ENCODE data around the gene EIF4E2.

EIF4E2 gene

DNA sequence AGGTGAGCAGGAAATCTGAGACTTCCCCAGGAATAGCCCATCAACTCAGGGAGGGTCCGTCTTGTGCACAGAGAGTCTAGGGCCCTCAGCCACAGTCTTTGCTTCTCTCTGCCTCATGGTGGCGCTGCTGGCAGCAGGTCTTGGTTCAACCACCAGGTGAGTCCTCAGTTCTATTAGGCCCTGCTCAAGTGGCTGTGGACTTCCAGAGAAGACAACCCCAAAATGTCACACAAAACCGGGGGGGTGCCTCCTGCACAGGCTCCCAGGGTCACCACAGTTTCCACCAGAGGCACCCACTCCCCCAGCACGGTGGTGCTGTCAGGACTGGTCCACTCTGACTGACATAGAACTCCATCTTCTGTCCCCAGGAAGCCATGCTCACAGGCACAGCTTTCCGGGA is 13.4 kb upstream of the EIF4E2 start:
- no peak for DNase-seq (ENCODE audit: low read depth in 2 of 3, low spot score in 2 of 3)

DNA sequence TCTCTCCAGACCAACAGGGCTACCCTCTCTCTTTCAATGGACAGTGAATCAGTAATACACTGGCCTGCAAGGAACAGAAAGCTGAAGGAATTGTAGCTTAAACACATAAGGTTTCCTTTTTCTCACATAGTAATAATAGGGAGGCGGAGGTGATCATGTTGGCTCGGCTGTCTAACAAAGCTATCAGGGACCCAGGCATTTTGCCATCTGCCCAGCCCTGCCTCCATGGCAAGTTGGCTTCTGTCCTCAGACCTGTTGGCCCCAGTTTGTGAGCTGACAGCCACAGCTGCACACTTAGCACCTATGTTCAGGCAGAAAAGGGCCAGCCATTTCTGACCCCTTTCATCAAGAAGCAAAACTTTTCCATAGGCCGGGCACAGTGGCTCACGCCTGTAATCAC is 13.0 kb upstream of the EIF4E2 start:
- DNase-seq (ENCODE audit: low read depth in 2 of 3, low spot score in 2 of 3): no peak

DNA sequence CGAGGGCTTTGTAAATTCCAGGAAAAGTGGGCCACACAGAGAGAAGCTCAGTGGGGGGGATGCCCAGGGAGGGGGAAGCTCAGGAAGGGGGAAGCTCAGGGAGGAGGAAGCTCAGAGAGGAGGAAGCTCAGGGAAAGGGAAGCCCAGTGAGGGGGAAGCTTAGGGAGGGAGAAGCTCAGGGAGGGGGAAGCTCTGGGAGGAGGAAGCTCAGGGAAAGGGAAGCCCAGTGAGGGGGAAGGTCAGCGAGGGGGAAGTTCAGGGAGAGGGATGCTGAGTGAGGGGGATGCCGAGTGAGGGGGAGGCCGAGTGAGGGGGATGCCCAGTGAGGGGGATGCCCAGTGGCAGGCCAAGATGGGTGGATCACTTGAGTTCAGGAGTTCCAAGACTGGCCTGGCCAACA is 11.8 kb upstream of the EIF4E2 start:
- no peak for DNase-seq (ENCODE audit: low read depth in 2 of 3, low spot score in 2 of 3)

DNA sequence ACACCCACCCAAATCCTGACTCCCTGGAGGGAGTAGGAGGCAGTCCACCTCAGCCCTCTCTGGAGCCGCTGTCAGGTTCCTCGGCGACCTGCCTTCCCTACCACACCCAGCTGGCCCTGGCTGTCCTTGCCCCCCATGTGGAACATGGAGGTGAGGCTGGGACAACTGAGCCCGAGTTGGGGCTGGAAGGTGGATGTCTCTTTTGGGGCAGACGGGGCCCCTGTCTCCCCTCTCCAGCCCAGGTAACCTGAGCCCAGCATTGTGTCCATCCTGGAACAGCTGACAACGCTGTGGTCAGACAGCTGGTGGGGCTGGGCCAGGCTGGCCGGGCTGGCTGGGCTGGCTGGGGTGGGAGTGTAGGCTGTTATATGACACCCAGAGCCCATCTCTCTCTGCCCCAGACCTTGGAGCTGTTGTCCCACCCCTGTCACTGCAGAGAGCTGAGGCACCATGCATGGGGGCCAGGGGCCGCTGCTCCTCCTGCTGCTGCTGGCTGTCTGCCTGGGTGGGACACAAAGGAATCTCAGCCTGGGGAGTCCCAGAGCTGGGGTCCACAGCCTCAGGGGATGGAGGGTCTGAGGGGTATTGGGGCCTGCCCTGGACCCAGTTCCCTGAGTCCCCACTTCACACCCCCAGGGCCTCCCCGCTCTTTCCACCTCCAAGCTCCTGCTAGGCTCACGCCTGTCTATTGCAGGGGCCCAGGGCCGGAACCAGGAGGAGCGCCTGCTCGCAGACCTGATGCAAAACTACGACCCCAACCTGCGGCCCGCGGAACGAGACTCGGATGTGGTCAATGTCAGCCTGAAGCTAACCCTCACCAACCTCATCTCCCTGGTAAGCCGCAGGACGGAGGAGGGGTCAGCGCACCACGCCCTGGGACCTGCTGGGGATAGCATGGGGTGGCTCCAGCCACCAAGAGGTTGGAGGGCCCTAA is 10.9 kb upstream of the EIF4E2 start, which contains the start of gene CHRNG:
Gene CHRNG (plus strand): TSS at position 395 of the 934 bp plus-strand sequence. CDS start 56 bp downstream, at position 451.
- no peak for DNase-seq (ENCODE audit: low read depth in 2 of 3, low spot score in 2 of 3)

DNA sequence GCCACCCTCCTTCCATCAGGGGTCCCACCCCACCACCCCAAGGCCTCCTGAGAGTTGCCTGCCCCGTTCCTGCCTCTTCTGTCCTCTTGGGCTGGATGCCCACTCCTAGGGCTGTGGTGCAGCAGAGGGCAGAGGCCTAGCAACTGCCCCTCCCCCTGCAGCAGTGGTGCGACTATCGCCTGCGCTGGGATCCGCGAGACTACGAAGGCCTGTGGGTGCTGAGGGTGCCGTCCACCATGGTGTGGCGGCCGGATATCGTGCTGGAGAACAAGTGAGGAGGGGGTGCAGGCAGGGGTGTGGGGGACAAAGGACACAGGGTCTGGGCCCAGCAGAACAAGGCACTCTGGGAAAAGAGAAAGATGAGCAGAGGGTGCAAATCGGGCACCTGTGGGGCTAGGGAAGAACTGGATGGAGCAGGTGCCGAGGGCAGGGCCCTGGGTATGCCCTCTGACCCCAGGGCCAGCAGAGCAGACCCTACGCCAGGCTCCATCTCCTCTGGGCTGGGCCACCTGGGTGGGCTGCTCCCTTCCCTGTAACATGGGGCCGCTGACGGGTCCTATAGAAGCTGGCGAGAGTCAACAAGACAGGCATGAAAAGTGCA is 9.9 kb upstream of the EIF4E2 start:
- no peak for DNase-seq (ENCODE audit: low read depth in 2 of 3, low spot score in 2 of 3)

DNA sequence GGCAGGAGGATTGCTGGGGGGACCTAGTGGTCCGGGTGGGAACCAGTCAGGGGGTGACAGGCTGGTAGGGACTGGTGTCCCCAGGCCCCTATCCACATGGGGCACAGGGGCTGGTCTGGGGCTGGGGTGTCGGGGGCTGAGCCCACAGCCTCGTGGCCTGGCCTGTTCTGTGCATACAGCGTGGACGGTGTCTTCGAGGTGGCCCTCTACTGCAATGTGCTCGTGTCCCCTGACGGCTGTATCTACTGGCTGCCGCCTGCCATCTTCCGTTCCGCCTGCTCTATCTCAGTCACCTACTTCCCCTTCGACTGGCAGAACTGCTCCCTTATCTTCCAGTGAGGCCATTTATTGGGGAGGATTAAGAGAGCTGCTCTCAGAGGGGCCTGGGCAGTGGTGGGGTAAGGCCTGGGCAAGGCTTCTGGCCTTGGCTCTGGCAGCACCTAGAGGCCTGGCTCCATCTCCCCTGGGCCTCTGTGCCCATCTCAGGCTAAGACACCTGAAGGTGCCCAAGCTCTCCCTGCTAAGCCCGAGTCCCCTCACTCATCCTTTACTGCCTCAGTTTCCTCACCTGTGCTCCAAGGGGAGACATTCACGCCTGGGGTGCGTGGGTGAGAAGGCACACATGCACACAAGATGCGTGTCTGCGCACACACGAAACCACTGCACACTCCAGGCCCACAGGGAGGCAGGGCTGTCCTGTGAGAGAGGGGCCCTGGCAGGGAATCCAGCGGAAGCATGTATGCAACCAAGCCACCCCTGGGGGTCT is 9.1 kb upstream of the EIF4E2 start:
- no peak for DNase-seq (ENCODE audit: low read depth in 2 of 3, low spot score in 2 of 3)

DNA sequence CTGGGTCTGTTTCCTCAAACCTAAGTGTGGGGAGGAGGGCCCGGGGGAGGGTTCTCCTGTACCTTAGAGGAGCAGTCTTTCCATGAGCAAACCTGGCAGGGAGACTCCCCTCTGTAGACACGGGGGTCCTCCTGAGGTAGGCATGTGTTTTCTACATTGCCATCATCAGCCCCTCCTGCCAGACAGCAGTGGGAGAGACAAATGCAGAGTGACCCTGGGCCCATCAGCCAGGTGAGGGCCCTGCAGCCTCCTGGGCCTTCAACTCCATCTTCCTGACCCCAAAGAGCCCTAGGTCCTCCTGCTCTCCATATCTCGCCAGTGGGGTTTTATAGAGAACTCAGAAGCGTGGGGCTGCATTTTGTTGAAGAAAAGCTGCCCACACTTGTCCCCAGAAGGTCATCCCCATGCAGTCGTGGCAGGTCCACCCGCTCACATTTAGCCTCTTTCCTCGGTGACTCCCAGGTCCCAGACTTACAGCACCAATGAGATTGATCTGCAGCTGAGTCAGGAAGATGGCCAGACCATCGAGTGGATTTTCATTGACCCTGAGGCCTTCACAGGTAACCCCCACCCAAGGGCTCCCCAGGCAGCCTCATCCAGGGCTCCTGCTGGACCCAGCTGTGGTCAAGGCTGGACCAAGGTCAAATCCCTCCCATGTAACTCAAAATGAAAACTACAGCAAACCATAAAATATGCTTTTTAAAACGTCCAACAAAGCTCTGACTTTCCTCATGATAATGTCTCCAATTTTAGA is 8.4 kb upstream of the EIF4E2 start:
- no peak for DNase-seq (ENCODE audit: low read depth in 2 of 3, low spot score in 2 of 3)

DNA sequence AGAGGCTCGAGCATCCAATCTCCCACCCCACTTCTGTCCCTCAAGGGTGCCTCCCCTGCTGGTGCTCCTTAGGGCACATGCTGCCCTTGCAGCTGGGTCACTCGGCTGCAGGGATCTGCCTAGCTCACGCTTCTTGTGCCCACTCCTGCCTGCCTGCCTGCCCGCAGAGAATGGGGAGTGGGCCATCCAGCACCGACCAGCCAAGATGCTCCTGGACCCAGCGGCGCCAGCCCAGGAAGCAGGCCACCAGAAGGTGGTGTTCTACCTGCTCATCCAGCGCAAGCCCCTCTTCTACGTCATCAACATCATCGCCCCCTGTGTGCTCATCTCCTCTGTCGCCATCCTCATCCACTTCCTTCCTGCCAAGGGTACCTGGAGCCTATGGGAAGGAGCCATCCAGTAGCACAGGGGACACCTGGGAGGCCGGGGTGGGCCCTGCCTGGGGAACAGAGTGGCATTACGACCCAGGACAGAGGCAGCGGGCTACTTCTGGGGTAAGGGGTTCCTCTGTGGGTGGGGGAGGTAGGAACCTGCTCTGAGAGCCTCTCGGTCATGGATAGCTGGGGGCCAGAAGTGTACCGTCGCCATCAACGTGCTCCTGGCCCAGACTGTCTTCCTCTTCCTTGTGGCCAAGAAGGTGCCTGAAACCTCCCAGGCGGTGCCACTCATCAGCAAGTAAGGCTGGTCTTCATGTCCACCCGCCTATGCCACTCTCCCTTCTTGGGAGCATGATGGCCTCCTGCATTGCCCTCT is 7.6 kb upstream of the EIF4E2 start:
- no peak for DNase-seq (ENCODE audit: low read depth in 2 of 3, low spot score in 2 of 3)

DNA sequence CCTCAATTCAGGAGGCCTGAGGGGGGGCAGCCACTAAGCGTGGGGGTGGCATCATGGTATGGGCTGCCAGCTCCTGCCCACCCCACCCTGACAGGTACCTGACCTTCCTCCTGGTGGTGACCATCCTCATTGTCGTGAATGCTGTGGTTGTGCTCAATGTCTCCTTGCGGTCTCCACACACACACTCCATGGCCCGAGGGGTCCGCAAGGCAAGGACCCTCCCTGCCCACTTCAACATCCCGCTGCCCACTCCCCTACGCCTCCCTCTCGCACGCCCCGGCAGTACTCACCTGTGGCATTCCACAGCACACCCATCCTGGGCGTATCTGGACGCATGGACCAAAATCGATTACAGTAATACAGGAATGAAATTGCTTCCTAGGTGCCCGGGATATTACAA is 7.0 kb upstream of the EIF4E2 start:
- DNase-seq (ENCODE audit: low read depth in 2 of 3, low spot score in 2 of 3): no peak

DNA sequence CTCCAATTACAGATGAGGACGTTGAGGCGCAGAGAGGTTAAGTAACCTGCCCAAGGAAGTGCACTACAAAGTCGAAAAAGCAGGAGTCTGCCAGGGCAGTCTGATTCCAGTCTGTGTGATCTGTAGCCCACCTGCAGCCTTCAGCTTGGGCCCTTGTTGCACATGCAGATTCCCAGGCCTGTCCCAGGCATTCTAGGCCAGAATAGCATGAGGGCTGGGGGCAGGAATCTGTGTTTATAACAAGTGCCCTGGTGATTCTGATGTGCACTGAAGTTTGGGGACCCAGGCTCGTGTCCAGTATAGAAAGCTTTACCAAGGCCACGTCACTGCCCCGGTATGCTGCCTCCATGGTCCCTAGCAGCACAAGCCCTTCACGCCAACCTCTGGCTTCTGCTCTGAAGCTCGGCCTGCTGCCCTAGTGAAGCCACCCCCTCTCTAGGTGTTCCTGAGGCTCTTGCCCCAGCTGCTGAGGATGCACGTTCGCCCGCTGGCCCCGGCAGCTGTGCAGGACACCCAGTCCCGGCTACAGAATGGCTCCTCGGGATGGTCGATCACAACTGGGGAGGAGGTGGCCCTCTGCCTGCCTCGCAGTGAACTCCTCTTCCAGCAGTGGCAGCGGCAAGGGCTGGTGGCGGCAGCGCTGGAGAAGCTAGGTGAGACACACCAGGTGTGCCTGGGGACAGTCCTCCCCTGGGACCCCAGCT is 6.4 kb upstream of the EIF4E2 start:
- no peak for DNase-seq (ENCODE audit: low read depth in 2 of 3, low spot score in 2 of 3)

DNA sequence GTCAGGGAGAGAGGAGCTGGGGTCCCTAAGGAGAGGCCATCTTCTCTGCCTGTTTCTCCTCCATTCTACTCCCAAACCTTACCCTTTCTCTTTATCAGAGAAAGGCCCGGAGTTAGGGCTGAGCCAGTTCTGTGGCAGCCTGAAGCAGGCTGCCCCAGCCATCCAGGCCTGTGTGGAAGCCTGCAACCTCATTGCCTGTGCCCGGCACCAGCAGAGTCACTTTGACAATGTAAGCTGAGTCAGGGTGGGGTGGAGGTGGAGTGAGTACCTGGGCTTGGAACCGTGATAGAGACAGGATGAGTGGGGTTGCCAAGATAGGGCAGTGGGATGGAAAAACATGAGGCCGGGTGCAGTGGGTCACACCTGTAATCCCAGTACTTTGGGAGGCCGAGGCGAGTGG is 5.8 kb upstream of the EIF4E2 start:
- no peak for DNase-seq (ENCODE audit: low read depth in 2 of 3, low spot score in 2 of 3)

DNA sequence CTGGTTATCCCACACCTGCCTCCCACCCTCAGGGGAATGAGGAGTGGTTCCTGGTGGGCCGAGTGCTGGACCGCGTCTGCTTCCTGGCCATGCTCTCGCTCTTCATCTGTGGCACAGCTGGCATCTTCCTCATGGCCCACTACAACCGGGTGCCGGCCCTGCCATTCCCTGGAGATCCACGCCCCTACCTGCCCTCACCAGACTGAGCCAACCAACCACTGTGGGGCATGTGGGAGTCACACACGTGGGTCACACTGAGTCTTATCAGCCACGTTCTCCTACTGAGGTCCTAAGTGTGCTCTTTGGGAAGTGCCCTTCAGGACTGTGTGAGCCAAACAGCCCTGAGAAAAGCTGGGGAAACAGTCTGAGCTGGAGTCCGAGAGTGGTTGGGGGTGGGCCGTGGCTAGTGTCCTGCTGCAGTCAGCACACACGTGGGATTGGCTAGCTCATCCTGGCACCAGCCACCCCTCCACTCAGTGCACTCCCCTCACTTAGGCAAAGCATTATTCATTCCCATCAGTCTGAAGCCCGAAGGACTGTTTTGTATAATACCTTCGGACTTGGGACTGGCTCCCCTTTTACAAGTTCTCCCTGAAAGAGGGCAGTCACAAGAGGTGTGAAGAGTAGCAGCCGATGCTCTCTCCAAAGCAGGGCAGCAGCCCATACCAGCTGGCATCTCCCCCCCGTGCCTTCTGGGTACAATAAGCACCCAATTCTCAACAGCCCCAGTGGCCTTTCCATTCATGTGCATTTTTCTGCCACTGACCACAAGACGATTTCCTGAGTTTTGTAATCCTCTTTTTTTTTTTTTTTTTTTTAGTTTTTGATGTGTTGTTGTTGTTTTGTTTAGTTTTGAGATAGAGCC is 4.7 kb upstream of the EIF4E2 start:
- no peak for DNase-seq (ENCODE audit: low read depth in 2 of 3, low spot score in 2 of 3)

DNA sequence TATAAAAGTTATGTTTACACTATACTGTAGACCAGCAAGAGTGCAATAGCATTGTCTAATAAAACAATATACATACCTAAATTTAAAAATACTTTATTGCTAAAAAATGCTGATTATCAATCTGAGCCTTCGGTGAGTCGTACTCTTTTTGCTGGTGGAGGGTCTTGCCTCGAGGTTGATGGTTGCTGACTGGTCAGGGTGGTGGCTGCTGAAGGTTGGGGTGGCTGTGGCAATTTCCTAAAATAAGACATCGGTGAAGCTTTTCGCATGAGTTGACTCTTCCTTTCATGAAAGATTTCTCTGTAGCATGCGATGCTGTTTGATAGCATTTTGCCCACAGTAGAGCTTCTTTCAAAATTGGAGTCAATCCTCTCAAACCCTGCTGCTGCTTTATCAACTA is 2.5 kb upstream of the EIF4E2 start:
- no peak for DNase-seq (ENCODE audit: low read depth in 2 of 3, low spot score in 2 of 3)

DNA sequence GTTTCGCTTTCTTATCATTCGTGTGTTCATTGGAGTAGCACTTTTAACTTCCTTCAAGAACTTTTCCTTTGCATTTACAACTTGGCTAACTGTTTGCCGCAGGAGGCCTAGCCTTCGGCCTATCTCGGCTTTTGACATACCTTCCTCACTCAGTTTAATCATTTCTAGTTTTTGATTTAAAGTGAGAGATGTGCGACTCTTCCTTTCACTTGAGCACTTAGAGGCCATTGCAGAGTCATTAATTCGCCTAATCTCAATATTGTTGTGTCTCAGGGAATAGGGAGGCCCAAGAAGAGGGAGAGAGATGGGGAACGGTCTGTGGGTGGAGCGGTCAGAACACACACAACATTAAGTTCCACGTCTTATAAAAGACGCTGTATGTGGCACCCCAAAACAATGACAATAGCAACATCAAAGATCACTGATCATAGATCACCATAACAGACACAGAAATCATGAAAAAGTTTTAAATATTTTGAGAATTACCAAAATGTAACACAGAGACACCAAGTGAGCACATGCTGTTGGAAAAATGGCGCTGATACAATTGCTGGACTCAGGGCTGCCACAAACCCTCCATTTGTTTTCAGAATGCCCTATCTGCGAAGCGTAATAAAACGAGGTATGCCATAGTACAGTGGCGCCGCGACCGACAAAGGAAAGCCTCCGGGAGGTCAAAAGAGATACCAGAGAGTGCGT is 685 bp upstream of the EIF4E2 start:
- no peak for DNase-seq (ENCODE audit: low read depth in 2 of 3, low spot score in 2 of 3)

DNA sequence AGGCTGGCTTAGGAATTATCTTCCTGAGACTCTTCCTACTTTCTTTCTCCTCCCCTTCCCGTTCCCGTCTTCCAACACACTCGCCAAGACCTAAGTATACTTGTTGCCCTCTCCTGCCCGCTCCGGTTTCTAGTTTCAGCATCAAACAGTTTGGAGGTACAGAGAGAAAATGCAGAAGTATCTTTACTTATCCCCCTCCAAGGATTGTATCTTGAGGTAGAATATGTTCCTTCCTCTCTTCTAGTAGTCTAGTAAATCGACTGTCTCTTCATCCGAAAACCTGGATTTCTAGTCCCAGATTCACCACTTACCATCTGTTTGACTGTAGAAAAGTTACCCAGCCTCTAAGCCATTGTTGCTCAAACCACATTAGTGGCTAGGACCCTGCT is 755 bp downstream of the EIF4E2 start:
- no peak for DNase-seq (ENCODE audit: low read depth in 2 of 3, low spot score in 2 of 3)

DNA sequence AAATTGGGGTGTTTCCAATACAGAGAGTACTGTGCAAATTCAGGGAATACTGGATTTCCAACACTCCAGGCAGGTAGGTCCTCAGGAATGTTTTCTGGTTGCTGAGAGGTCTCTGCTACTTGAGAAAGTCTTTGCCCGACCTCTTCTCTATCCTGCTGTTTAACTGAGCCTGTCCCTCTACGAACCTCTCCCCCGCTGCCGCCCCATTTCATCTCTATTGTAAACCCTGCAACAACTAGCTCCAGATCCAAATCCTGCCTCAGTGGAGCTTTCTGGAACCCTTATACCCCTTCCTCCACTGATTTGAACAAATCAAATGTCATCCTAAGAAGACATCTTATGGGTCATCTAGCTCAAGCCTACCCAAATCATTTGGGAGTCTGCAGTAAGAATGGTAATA is 1.3 kb downstream of the EIF4E2 start:
- no peak for DNase-seq (ENCODE audit: low read depth in 2 of 3, low spot score in 2 of 3)

DNA sequence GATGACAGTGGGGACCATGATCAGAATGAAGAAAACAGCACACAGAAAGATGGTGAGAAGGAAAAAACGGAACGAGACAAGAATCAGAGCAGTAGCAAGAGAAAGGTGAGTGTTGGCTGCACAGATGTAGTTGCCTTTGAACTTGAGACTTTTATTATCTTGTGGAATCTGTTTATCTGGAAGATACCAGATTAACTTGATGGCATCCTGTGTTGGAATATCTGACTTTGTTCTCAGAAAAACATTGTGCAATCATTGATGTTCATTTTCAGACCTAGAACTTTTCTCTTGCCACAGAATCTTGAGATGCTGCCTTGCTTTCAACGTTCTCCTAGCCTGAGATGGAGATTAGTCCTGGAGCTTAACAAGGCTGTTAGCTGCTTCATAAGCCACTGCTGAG is 5.9 kb downstream of the EIF4E2 start:
- DNase-seq (ENCODE audit: low read depth in 2 of 3, low spot score in 2 of 3): no peak

DNA sequence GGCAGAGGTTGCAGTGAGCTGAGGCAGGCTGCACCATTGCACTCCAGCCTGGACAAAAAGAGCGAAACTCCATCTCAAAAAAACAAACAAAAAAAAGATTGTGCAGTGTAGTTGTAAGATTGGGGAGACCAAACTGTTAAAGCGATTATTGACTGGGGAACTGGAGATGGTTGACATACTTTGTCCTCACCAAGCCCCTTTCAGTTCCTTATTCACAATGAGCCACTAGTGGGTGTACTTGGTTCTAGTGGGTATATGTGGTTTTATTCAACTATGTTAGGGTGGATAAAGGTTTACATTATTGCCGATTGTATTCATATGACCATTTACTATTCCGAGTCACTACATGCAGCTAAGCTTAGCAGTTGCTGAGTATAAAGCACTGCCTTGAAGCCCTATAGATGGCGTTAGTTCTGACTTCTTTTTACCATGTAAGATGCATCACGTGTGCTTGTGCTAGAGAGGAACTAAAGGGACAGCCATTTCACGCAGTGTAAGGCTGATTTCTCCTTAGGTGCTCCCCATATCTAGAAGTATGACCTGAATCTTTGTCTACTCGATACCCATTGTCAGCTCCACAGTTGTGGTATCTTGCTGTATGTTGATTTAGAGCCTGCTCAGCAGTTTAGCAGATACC is 12.1 kb downstream of the EIF4E2 start:
- DNase-seq (ENCODE audit: low read depth in 2 of 3, low spot score in 2 of 3): no peak

Measured in activated CD8-positive, alpha-beta memory T cell treated with anti-CD3 and anti-CD28 coated beads for 48 hours (primary cell).